ENCODE results near the gene TTC21A.

Gene TTC21A

GRCh38 chr3:39080026-39080425 is 27.5 kb upstream of the TTC21A start:
- H3K36me3 ChIP-seq (replicated peaks; ENCODE audit: insufficient read depth, low read length): peaks cover 7% of the 10 kb centered on the region; the same call in 1 of the 2 replicates
- H2AFZ ChIP-seq (ENCODE audit: low read length): no peak overlapping the region
- peaks cover 25% of the 10 kb centered on the region for H3K4me1 ChIP-seq (ENCODE audit: low read length)
- H3K27ac ChIP-seq (ENCODE audit: low read length): no peak overlapping the region
- H3K79me2 ChIP-seq (ENCODE audit: low read length): no peaks in the 10 kb centered on the region
- no peaks in the 10 kb centered on the region for H3K27me3 ChIP-seq (replicated peaks; ENCODE audit: insufficient read depth, low read length)
- DNase-seq: no peak
- H3F3A ChIP-seq (ENCODE audit: insufficient read depth, low read length): peaks cover 18% of the 10 kb centered on the region
- TF ChIP-seq EZH2 (optimal IDR thresholded peaks at IDR 0.05; ENCODE audit: low read depth, low read length) (no peak), CTCF (IDR thresholded peaks at IDR 0.05; ENCODE audit: low read length) (no peak), EZH2phosphoT487 (IDR thresholded peaks at IDR 0.05; ENCODE audit: low read length) (no peak)
- no peaks in the 10 kb centered on the region for H3K9me3 ChIP-seq (replicated peaks; ENCODE audit: insufficient read depth, low read length)
- no peaks in the 10 kb centered on the region for H4K20me1 ChIP-seq (ENCODE audit: insufficient read depth, low read length)
- H3K4me3 ChIP-seq (ENCODE audit: low read length): no peak overlapping the region
- H3K4me2 ChIP-seq (ENCODE audit: low read depth, low read length): no peak overlapping the region
- H3K9me2 ChIP-seq (replicated peaks; ENCODE audit: insufficient read depth, low read length): no peaks in the 10 kb centered on the region
- H3K9ac ChIP-seq (ENCODE audit: low read length): no peak overlapping the region

- Histone ChIP-seq H3K4me1 (ENCODE audit: low read length) (0 out of 2 replicates have a peak, but pooled peaks cover 7% of the 10 kb centered on the region), H3F3A (ENCODE audit: insufficient read depth, low read length) (no peaks in the 10 kb centered on the region), H2AFZ (ENCODE audit: low read length) (no peak overlapping the region), H3K9me3 (replicated peaks; ENCODE audit: insufficient read depth, low read length) (no peaks in the 10 kb centered on the region), H4K20me1 (ENCODE audit: insufficient read depth, low read length) (no peaks in the 10 kb centered on the region), H3K4me2 (ENCODE audit: low read depth, low read length) (no peak overlapping the region), H3K79me2 (ENCODE audit: low read length) (no peaks in the 10 kb centered on the region), H3K36me3 (replicated peaks; ENCODE audit: insufficient read depth, low read length) (no peaks in the 10 kb centered on the region; the same call in 1 of the 2 replicates), H3K27me3 (replicated peaks; ENCODE audit: insufficient read depth, low read length) (no peaks in the 10 kb centered on the region), H3K9ac (ENCODE audit: low read length) (no peak overlapping the region), H3K27ac (ENCODE audit: low read length) (no peak overlapping the region), H3K9me2 (replicated peaks; ENCODE audit: insufficient read depth, low read length) (no peaks in the 10 kb centered on the region), H3K4me3 (ENCODE audit: low read length) (no peak overlapping the region)
- DNase-seq: no peak
- TF ChIP-seq EZH2phosphoT487 (IDR thresholded peaks at IDR 0.05; ENCODE audit: low read length) (no peak), CTCF (IDR thresholded peaks at IDR 0.05; ENCODE audit: low read length) (no peak), EZH2 (optimal IDR thresholded peaks at IDR 0.05; ENCODE audit: low read depth, low read length) (no peak)
Observed at GRCh38 chr3:39082666-39083313, 24.7 kb upstream of the TTC21A start.

GRCh38 chr3:39086144-39086543 is 21.3 kb upstream of the TTC21A start:
- TF ChIP-seq EZH2phosphoT487 (IDR thresholded peaks at IDR 0.05; ENCODE audit: low read length) (no peak), EZH2 (optimal IDR thresholded peaks at IDR 0.05; ENCODE audit: low read depth, low read length) (no peak), CTCF (IDR thresholded peaks at IDR 0.05; ENCODE audit: low read length) (no peak)
- H3K4me2 ChIP-seq (ENCODE audit: low read depth, low read length): no peak overlapping the region
- no peaks in the 10 kb centered on the region for H3K9me2 ChIP-seq (replicated peaks; ENCODE audit: insufficient read depth, low read length)
- DNase-seq: no peak
- no peaks in the 10 kb centered on the region for H3K27me3 ChIP-seq (replicated peaks; ENCODE audit: insufficient read depth, low read length)
- H3K4me1 ChIP-seq (ENCODE audit: low read length): no peaks in the 10 kb centered on the region
- no peaks in the 10 kb centered on the region for H3K36me3 ChIP-seq (replicated peaks; ENCODE audit: insufficient read depth, low read length)
- H3K9me3 ChIP-seq (replicated peaks; ENCODE audit: insufficient read depth, low read length): no peaks in the 10 kb centered on the region
- no peak overlapping the region for H3K9ac ChIP-seq (ENCODE audit: low read length)
- H3K4me3 ChIP-seq (ENCODE audit: low read length): no peak overlapping the region
- H4K20me1 ChIP-seq (ENCODE audit: insufficient read depth, low read length): no peaks in the 10 kb centered on the region
- no peak overlapping the region for H2AFZ ChIP-seq (ENCODE audit: low read length)
- peaks cover 5% of the 10 kb centered on the region; the same call in 1 of the 2 replicates for H3F3A ChIP-seq (ENCODE audit: insufficient read depth, low read length)
- no peaks in the 10 kb centered on the region for H3K79me2 ChIP-seq (ENCODE audit: low read length)
- no peak overlapping the region for H3K27ac ChIP-seq (ENCODE audit: low read length)
